ENCODE measurements around the gene KCNK16. TPM values are rescaled to one million over a fixed set of nuclear protein-coding genes. Genes with fewer than 3 reads are reported as not detected.

The KCNK16 gene
- total and polyA plus RNA-seq, 2 of the 8 experiments (the other 6 are each of a cell fraction or from before 2014, with no cell fraction given), result not detected

DNA sequence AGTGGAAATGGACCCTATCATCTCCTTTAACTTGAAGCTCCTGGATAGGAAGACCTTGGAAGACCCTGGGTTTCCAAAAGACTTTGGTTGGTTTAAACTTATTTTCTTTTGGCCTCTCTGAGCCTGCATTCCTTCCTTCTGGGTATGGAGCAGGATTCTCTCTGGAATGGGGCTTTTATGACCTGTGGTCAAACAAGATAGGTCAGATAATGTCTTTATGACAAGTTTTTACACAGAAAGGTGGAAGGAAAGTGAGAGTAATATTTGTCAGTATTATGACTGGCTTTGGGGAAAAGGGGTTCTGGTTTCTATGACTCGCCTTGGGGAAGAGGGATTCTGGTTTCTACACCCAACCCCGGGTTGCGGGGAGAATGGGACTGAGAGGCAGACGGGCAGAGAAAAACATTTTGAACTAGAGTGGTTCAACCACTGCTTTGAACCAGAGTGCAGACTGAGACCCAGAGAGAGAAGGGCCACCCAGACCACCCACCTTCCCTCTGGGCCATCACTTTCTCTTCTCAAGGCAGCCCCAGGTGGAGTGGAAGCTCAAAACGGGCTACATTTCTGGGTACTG lies 55.6 kb downstream of the KCNK16 start:
- H3K79me1 ChIP-seq (ENCODE audit: low read depth, low read length), result no peaks in the 10 kb centered on the region
- H2BK120ac ChIP-seq (replicated peaks; ENCODE audit: low read depth, low read length), result no peak overlapping the region
- no peaks in the 10 kb centered on the region for H3K79me2 ChIP-seq (ENCODE audit: control insufficient read depth in 1 of 2, insufficient read depth in 2 of 2, low read length in 2 of 2)
- peaks cover 0 to 13% (median 9%) of the 10 kb centered on the region in 4 experiments for H3K4me1 ChIP-seq (replicated peaks in 1 of 4; ENCODE audit: control insufficient read depth in 3 of 4, insufficient read depth in 4 of 4, low read length in 3 of 4)
- H3K14ac ChIP-seq (ENCODE audit: insufficient read length), result no peak overlapping the region
- H3K36me3 ChIP-seq (ENCODE audit: control insufficient read depth in 2 of 4, insufficient read depth in 4 of 4, low read length in 3 of 4), result no peaks in the 10 kb centered on the region
- no peak overlapping the region for H4K91ac ChIP-seq (replicated peaks; ENCODE audit: insufficient read length, low read length)
- no peak overlapping the region for H3K4ac ChIP-seq (replicated peaks; ENCODE audit: insufficient read length, low read depth, low read length)
- no peak overlapping the region for H3K9ac ChIP-seq (replicated peaks in 1 of 4; ENCODE audit: extremely low read depth in 1 of 4, low read depth in 3 of 4, low read length in 3 of 4)
- WGBS, 2 experiments (ENCODE audit: extremely low coverage in 1 of 2, insufficient coverage in 1 of 2, insufficient read length in 1 of 2, insufficient replicate concordance in 2 of 2, low coverage in 1 of 2, low lambda C conversion rate in 2 of 2, missing lambda C conversion rate in 1 of 2), result 97% methylated on average over 5 of the region's 5 CpGs; no CpG with 5 or more reads in 1 of the 2 experiments
- H4K20me1 ChIP-seq (replicated peaks in 1 of 2; ENCODE audit: control insufficient read depth in 1 of 2, insufficient read depth in 2 of 2, low read length in 2 of 2), result no peaks in the 10 kb centered on the region
- no peak overlapping the region for H2AFZ ChIP-seq (ENCODE audit: low read length)
- 0 out of 2 replicates have a peak overlapping the region, but pooled peaks have one; percentile 49 for H2BK5ac ChIP-seq (ENCODE audit: low read depth, low read length)
- H3K56ac ChIP-seq (replicated peaks; ENCODE audit: insufficient read length, low read depth, low read length), result no peak overlapping the region
- no peak overlapping the region for H4K5ac ChIP-seq (ENCODE audit: insufficient read length, low read depth, low read length)
- no peak overlapping the region for H4K8ac ChIP-seq (ENCODE audit: extremely low read depth, insufficient read depth, low read length)
- no peaks in the 10 kb centered on the region for H3K23me2 ChIP-seq (ENCODE audit: low read depth, low read length)
- peak overlapping the region; percentile 56; the same call in 1 of the 2 replicates for H2BK20ac ChIP-seq (ENCODE audit: low read length)
- H2BK15ac ChIP-seq (ENCODE audit: low read length), result no peak overlapping the region
- FAIRE-seq (no peak), DNase-seq (ENCODE audit: low read depth in 1 of 2, low spot score in 2 of 2) (no peak)
- ChIA-PET CTCF (ENCODE audit: partially characterized antibody) (interaction anchor here (1.0 to 3.7 kb wide), 5 partner anchors 28 to 100 kb away, joined by 3 to 22 read pairs (median 4); no protein-coding TSS in a partner anchor), POLR2A (ENCODE audit: partially characterized antibody) (interaction anchor here (2.0 kb wide), 1 partner anchor 38 kb away, joined by 4 read pairs; the partner anchor contains the start of gene KCNK5)
- H3K9me3 ChIP-seq (ENCODE audit: insufficient read depth in 2 of 2, low read depth in 1 of 2, low read length in 1 of 2), result no peaks in the 10 kb centered on the region
- no peaks in the 10 kb centered on the region for H3K27me3 ChIP-seq (replicated peaks in 1 of 4; ENCODE audit: control insufficient read depth in 3 of 4, extremely low read depth in 1 of 4, insufficient read depth in 3 of 4, low read length in 3 of 4)
- H2AK5ac ChIP-seq (ENCODE audit: low read depth, low read length), result no peak overlapping the region
- H3K23ac ChIP-seq (ENCODE audit: insufficient read length), result no peak overlapping the region
- H3K27ac ChIP-seq (ENCODE audit: low read depth, low read length), result no peak overlapping the region
- TF ChIP-seq CBX5 (IDR thresholded peaks at IDR 0.05; ENCODE audit: low read depth, low read length) (no peak), ASH2L (IDR thresholded peaks at IDR 0.05; ENCODE audit: low read length) (no peak), GTF2F1 (IDR thresholded peaks at IDR 0.05; ENCODE audit: borderline replicate concordance, low read depth, low read length) (no peak), TCF12 (IDR thresholded peaks at IDR 0.05; ENCODE audit: low read depth, low read length) (no peak)
- no peak overlapping the region for H3K18ac ChIP-seq (ENCODE audit: extremely low read depth, low read length)
- no peak overlapping the region for H3K4me2 ChIP-seq (ENCODE audit: insufficient read depth in 1 of 2, low read depth in 2 of 2, low read length in 2 of 2)
- no peak overlapping the region for H3K4me3 ChIP-seq (ENCODE audit: extremely low read depth in 1 of 4, insufficient read depth in 2 of 4, low read depth in 3 of 4, low read length in 4 of 4)
- H2BK12ac ChIP-seq (ENCODE audit: low read depth, low read length), result peak overlapping the region; percentile 35; the same call in 1 of the 2 replicates
